ENCODE measurements around the gene ACTL7B.
"Not testable (repeated sequence)": the region's sequence is repeated elsewhere in the genome, so short reads cannot be mapped to it uniquely, and the experiment has no call there.

ACTL7B gene

DNA sequence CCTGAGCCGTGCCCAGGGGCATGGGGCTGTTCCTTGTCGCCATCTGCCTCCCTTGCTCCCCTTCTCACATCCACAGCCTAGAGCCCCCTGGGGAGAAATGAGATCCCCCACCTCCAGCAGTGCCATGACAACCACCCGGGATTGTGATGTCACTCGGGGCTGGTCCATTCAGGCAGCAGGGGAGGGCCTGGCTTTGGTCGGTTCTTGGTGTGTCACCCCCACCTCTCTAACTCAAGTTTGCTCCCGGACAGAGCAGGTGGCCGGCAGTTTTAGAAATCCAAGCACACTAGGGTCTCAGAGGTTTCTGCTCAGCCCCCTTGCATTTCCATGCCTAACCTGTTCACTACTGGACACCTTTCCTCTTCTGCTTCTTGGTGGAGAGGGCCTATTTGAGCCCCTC lies at the start of gene ACTL7B:
ACTL7B (minus strand) TSS at position 99 of the 400 bp plus-strand sequence; CDS start at position 43, 56 bp downstream.
- no peak for DNase-seq

DNA sequence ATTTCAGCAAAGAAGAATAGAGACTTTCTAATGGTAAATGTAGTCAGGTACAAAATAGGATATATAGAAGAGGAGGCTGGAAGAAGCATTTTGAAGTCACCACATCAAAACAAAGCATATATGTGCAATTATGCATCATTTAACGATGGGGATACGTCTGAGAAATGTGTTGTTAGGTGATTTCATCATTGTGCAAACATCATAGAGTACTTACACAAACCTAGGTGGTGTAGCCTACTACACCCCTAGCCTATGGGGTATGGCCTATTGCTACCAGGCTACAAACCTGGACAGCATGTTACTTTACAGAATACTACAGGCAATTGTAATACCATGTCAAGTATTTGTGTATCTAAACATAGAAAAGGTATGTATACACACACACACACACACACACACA lies 49.7 kb upstream of the ACTL7B start:
- no peak for DNase-seq

- DNase-seq, result no peak
These were observed 48.4 kb upstream of the ACTL7B start for GRCh38 chr9:108904161-108904560.

- DNase-seq, result peak; percentile 54
These were observed 47.8 kb upstream of the ACTL7B start for GRCh38 chr9:108903420-108904103.

- DNase-seq, result no peak
These were observed 44.4 kb upstream of the ACTL7B start for GRCh38 chr9:108900176-108900575.

- not testable (repeated sequence) for DNase-seq
These were observed 43.4 kb upstream of the ACTL7B start for GRCh38 chr9:108899023-108899695.

- no peak for DNase-seq
These were observed 41.7 kb upstream of the ACTL7B start for GRCh38 chr9:108897324-108898096.

DNA sequence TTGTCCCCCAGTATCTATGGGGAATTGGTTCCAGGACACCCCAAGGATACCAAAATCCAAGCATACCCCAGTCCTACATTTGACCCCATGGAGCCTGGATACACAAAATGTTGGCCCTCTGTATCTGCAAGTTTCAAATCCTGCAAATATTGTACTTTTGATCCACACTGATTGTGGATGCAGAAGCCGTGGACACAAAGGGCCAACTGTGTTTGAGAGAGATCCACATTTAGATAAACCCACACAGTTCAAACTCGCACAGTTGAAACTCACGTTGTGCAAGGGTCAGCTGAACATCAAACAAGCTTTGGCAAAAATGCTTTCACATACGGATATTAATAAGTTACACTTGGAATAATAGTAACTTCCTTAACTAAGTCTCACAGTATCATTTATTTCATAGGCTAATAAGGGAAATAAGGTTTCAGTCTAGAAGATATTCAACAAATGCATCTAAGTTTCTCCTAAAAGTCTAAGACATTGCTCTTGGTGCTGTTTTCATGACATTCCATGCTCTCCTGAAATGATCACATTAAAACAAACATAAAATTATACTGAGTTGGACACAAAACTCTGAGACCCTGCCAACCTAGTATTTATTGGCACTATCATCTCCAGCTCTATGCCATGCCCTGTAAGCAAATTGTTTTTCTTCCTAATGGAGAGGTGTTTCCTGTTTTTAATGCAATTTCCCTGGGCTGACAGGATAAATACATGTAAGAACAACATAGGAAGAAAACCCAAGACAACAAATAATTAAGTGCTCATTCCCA lies 38.6 kb upstream of the ACTL7B start:
- DNase-seq, result no peak

DNA sequence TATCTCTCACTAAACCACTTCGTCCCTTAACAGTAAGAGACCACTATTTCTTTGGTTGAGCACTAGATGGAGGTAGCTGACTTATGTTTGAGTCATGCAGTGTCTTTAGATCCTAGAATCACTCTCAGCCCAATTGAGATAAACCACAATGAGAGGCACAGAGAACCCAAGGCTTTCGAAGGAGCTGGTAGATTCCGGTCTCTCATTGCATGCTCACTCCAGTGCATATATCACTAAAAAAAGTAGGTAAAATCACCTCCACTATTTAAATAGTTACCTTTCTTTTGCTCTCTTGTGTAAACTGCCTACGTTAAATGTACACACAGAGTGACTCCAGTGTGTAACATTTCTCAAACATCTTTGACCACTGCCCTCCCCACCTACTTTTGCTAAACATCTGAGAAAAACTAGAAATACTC lies 33.9 kb upstream of the ACTL7B start:
- peak; percentile 39 for DNase-seq

DNA sequence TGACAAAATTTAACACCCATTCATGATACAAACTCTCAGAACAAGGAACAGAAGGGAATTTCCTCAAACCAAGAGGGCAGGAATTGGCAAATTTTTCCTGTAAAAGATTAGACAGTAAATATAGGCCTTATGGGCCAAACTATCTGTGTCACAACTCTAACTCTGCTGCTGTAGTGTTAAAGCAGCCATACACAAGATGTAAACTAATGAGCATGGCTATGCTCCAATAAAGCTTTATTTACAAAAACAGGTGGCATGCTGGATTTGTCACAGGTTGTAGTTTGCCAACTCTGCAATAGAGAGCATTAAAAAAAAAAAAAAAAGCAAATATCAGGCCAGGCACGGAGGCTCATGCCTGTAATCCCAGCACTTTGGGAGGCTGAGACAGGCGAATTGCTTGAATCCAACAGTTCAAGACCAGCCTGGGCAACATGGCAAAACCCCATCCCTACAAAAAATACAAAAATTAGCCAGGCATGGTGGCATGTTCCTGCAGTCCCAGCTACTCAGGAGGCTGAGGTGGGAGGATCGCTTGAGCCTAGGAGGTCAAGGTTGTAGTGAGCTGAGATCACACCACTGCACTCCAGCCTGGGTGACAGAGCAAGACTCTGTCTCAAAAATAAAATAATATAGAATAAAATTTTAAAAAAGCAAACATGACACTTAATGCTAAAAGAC lies 30.9 kb upstream of the ACTL7B start:
- DNase-seq, result not testable (repeated sequence)

DNA sequence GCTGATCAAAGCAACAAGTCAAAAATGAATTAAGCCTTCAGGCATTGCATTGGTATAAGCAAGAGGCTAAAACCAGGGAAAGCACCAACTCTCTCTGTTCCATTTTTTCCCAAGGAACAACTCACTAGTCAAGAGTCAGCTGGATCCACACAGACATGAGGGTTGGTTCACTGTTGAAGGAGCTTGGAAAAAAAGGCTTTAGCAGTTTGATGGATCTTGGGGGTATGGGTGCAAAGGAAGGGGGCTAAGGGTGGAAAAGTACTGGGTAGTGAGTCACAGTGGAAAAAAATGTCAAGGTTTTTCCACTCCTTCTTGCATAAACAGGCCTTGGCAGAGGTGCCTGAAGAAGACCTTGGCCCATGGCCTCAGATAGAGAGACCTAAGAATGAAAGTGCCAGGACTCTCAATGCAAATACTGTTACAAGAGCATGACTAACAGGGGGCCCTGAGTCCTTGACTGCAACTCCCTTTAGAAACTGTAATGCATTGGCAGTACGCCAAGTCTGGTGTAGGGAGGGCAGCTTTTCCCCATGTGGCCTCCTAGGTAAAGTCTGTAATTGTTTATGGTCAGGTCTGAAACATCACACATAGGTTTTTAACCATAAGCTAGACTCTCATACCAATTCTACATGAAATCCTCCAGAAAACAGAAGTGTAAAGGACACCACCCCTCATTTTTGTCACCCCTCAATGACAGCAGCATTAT lies 30.0 kb upstream of the ACTL7B start:
- peak; percentile 84 for DNase-seq

- no peak for DNase-seq
These were observed 28.9 kb upstream of the ACTL7B start for GRCh38 chr9:108884701-108885100.

DNA sequence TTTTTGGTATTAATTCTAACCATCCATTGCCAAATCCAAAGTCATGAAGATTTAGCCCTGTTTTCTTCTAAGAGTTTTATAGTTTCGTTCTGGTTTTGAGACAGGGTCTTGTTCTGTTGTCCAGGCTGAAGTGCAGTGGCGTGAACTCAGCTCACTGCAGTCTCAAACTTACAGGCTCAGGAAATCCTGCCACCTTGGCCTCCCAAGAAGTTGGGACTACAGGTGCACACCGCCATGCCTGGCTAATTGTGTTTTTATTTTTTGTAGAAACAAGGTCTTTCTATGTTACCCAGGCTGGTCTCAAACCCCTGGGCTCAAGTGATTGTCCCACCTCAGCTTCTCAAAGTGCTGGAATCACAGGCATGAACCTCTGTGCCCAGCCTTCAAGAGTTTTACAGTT lies 27.3 kb upstream of the ACTL7B start:
- no peak for DNase-seq

GRCh38 chr9:108882052-108882888 lies 26.5 kb upstream of the ACTL7B start:
- no peak for DNase-seq

DNA sequence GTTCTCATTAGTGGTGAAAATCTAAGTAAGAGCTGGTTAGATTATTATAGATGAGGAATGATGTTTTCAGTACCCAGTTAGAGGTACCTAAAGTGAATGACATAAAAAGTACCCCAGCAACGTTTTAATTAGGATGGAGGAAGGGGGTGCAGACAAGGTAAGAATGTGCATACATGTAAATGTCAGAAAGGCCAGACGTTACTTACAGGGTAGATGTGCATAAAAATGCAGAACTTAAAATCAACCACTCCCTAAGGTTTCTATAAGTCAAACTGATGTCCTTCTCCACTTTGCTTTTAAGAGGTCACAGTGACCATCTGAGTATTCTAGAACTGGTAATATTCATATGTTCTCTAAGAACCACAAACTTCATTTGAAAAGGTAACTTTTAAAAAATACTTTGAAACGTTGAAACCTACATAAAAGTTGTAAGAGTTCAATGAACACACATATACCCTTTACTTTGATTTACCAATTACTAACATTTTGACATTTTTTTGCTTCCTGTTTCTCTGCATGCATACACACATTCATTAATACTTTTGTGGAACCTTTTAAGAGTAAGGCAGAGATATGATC lies 25.0 kb upstream of the ACTL7B start:
- DNase-seq, result no peak

DNA sequence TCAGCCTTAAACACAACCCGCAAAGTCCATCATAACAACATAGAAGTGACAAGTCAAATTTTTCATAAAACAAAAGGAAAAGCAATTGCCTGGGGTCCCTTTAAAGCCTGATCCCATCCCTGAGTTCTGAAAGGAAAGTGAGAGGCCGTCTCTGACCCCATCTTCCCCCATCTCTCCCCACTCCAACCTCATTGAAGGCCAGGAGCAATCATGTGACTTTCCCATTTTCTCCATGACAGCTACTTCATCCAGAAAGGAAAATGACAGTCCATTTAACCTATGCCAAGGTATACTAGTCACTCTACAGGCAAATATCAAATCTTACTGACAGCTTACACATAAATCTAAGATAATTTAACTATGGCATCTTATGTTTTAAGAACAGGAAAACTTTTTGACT lies 21.7 kb upstream of the ACTL7B start:
- DNase-seq, result no peak

DNA sequence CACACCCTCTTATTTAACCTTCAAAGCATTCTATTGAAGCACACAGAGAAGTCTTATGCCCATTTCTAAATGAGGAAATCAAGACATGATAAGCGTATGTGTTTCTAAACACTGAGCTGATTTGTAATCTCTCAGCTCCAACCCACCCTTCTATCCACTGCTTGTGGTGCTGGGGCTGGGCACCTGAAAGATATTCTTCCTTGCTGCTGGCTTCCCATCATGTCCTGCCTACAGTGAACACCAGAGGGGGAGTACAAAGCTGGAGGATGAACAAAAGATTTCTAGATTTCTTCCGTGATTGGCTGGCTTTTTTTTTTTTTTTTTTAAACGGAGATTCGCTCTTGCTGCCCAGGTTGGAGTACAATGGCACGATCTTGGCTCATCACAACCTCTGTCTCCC lies 20.6 kb upstream of the ACTL7B start:
- DNase-seq, result peak; percentile 25

- DNase-seq, result no peak
These were observed 18.4 kb upstream of the ACTL7B start for GRCh38 chr9:108874058-108874788.

DNA sequence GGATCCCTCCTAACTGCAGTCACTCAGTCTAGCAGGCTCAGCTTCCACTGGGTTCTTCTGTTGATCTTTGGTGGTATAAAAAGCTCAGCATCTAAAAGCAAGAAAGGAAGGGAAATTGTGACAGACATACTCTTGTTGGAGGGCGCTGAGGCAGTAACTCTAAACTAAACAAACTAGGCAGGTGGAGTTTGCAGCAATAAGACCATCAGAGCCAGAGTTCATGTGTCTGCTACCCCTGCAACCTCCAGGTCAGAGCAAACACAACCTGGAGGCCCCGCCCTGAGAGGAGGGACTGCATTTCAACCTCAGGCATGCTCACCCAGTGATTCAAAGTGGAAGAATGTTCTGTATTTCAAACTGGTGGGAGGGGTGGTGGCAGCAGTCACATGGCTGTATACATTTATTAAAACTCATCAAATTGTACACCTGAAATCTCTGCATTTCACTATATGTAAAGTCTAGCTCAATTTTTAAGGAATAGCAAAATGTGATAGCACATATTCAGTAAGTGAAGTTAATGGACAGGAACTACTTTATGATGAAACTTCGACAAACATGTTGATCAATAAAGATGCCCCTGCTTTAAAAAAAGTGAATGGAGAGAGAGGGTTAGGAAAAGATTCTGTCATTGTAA lies 13.4 kb upstream of the ACTL7B start:
- DNase-seq, result no peak
